GM20000 (cell line): ENCODE data around the gene NOL6.
"Not testable (repeated sequence)": the region's sequence is repeated elsewhere in the genome, so short reads cannot be mapped to it uniquely, and the experiment has no call there.

Experiments
- DNase-seq: peaks from one replicate; pipeline ENCODE4 v3.0.0; 2012; ENCODE audit warnings: low spot score
- TF ChIP-seq, protein P1 (sequence below): IDR thresholded peaks from 2 replicates; pipeline ENCODE4 v1.5.1; 2012; ENCODE audit warnings: mild to moderate bottlenecking, control low read depth; ENCODE audit errors: extremely low read depth, missing control alignments

The NOL6 gene

DNA sequence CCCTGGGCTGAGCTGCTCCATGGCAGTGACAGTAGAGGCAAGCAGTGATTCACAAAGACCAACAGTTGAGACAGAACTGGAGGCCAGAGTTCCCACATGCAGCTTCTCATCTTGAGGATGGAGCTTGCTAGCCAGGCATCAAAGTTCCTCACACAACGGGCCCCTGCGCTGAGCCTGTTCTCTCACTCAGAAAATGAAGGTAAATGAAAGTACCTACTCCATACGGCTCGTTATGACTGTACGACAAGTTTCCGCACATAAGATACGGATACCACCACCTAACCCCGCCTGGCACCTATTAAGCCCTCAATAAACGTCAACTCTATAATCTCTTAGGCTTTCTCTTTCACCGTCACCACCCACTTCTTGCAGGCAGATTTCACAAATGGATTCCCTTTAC, 12.9 kb downstream of the NOL6 start:
- DNase-seq = no peak
- TF ChIP-seq, protein P1, sequence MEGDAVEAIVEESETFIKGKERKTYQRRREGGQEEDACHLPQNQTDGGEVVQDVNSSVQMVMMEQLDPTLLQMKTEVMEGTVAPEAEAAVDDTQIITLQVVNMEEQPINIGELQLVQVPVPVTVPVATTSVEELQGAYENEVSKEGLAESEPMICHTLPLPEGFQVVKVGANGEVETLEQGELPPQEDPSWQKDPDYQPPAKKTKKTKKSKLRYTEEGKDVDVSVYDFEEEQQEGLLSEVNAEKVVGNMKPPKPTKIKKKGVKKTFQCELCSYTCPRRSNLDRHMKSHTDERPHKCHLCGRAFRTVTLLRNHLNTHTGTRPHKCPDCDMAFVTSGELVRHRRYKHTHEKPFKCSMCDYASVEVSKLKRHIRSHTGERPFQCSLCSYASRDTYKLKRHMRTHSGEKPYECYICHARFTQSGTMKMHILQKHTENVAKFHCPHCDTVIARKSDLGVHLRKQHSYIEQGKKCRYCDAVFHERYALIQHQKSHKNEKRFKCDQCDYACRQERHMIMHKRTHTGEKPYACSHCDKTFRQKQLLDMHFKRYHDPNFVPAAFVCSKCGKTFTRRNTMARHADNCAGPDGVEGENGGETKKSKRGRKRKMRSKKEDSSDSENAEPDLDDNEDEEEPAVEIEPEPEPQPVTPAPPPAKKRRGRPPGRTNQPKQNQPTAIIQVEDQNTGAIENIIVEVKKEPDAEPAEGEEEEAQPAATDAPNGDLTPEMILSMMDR = no peak

DNA sequence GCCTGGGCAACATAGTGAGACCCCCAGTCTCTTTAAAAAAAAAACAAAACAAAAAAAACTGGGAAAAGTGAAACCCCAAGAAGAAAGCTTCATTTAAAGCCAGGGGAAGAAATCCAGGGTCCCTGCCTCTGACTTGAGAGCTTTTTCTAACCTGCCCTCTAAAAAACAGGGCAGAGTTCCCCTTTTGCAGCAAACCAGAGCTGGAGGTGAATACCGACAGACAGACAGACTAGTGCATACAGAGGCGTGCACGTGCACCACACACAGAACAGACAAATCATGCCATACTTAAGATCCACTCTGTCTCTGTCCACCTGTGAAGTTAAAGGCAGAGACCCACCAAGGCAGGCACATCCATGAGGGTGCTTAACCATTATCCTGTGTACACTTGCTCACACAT, 14.6 kb downstream of the NOL6 start:
- DNase-seq = no peak
- TF ChIP-seq, protein P1 = no peak

DNA sequence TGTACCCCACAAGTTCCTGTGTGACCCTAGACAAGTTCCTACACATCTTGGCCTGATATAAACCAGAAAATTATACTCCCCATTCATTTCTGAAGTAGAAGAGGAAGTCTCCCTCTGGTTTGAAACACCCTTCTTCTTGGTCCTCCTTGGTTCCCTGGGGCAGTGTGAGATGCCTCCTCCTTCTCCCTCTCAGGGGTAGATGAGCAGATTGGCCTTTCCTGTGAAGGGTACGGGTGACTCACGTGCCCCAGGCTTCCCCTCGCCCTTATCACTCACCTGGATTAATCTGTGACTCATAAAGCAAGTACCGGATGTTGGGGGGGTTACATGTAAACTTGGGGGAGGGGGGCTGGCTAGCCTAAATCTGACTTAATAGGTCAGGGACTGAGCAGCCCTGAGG, 15.3 kb downstream of the NOL6 start:
- DNase-seq = peak; percentile 67
- TF ChIP-seq, protein P1 = no peak

DNA sequence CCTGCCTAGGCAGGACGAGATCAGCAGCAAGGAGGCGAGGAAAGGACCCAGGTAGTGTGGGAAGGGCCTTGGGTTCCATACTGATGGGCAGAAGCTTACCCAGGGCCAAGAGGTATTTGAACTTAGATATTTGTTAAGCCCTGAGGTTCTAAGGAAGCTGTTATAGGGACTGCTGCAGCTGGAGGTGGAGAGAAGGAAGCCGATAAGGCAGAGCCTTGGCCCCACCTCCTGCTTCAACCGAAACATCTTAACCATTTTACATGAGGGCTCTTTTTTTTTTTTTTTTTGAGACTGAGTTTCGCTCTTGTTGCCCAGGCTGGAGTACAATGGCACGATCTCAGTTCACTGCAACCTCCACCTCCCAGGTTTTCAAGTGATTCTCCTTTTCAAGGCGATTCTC, 17.8 kb downstream of the NOL6 start:
- DNase-seq = no peak
- TF ChIP-seq, protein P1 = no peak

DNA sequence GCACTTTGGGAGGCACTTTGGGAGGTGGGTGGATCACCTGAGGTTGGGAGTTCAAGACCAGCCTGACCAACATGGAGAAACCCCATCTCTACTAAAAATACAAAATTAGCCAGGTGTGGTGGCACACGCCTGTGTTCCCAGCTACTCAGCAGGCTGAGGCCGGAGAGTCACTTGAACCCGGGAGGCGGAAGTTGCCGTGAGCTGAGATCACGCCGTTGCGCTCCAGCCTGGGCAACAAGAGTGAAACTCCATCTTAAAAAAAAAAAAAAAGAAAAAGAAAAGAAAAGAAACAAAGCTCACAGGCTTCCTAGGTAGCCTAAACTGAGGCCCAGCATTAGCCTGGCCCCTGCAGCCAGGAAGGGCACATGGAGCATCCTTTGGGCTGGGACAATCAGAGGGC, 18.3 kb downstream of the NOL6 start:
- not testable (repeated sequence) for DNase-seq

DNA sequence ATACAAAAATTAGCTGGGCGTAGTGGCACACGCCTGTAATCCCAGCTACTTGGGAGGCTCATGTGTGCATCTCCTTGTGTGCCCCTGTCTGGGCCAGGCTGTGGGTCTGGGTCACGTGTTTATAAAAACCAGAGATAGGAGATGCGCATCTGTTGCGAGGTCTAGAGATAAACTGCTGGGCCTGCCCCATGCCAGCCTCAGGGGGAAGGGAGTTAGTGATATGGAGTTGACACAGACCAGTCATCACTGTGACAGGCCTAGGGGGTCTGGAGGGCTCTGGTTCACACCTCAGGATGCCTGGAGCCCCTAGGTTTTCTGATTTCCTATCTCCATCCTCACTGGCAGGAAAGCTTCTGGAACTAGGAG, 19.1 kb downstream of the NOL6 start:
- not testable (repeated sequence) for DNase-seq

DNA sequence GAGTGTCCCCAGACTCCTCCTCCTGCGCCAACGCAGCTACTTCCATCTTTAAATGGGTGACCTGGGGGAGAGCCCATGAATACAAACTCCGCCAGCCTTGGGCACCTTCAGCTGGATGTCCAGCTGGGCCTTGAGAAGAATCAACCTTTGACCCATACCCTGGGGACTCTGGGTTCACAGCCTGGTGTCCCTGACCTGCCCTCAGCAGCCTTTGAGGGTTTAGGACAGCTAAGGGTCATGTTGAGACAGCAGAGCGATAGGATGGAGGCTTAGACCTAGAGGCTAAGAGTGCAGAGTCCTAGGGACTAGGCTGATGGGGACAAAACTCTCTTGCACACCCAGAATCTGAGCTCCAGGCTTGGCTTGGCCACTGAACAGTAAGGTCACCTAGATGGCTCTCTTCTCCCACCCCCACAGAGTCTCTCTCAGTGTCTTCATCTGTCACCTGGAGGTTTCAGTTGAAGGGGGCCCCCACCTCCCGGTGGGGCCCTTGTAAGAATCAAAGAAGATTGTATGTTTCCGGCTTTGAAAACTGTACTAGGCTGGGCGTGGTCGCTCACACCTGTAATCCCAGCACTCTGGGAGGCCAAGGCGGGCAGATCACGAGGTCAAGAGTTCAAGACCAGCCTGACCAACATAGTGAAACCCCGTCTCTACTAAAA, 19.6 kb downstream of the NOL6 start:
- TF ChIP-seq, protein P1 = no peak
- peak; percentile 56 for DNase-seq

DNA sequence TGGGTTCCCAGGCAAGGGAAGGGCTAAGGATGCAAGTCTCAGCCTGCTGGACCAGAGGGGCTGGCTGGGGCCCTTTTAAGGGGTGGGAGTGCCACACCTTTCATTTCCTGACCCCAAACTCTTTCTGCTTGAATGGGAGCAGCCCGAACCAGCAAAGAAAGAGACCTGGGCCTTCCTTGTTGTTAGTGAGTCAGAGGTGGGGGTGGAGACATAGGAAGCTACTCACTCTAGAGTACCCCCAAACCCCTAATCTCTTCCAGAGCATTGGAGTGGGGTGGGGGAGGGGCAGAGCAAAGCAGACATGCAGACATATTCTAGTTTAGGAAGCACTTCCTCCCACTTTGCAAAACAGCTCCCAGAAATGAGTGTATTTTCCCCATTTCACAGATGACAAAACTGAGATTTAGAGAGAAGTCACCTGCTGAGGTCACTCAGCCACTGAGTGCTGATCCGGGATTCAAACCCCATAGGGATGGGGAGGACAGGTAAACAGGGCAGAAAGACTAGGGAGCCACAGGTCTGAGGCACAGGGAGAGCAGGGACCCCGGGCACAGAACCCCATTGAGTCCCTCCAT, 20.4 kb downstream of the NOL6 start:
- TF ChIP-seq, protein P1 = no peak
- no peak for DNase-seq
